GM18873 (cell line): ENCODE measurements around the gene SMIM24.

Experiments
- ATAC-seq: cut with Tn5 transposase; IDR thresholded peaks from one replicate; pipeline ENCODE4 v1.9.1; 2021; ENCODE audit warnings: mild to moderate bottlenecking, moderate library complexity, moderate number of reproducible peaks; ENCODE audit not compliant: unreplicated experiment, low FRiP score

SMIM24 gene

DNA sequence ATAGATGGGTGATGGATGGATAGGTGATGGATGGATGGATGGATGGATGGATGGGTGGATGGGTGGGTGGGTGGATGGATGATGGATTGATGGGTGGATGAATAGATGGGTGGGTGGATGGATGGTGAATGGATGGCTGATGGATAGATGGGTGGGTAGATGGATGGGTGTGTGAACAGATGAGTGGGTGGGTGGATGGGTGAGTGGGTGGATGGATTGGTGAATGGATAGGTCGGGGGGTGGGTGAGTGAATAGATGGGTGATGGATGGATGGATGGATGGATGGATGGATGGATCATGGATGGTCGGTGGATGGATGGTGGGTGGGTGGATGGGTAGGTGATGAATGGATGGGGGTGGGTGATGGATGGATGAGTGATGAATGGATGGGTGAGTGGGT lies 3.5 kb downstream of the SMIM24 start:
- ATAC-seq, result no peak

DNA sequence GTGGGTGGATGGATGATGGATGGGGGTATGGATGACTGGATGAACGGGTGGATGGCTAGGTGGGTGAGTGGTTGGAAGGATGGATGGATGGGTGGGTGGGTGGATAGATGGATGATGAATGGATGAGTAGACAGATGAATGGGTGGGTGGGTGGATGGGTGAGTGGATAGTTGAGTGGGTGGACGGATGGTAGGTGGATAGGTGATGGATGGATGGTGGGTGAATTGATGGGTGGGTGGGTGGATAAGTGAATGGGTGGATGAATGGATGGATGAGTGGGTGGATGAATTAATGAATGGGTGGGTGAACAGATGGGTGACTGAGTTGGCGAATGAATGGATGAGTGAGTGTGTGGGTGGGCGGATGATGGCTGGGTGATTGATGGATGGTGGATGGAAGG lies 4.9 kb downstream of the SMIM24 start:
- ATAC-seq, result no peak

DNA sequence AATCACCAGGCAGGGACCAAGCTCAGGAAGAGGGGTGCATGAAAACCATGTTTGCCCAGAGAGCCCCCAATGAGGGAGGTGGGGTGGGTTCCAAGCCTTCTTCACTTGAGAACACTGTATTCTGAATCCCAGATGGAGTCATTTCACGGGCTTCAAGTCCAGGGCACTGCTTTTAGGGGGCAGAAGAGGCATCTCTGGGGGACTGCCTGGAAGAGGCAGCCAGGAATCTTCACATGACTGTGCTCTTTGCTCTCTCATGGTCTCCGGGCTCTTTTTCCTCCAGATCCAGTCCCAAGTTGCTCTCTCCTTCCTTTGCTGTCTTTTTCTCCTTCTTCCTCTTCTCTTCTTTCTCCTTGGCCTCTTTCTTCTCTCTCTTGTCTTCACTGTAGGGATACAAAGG lies 5.7 kb downstream of the SMIM24 start:
- no peak for ATAC-seq

DNA sequence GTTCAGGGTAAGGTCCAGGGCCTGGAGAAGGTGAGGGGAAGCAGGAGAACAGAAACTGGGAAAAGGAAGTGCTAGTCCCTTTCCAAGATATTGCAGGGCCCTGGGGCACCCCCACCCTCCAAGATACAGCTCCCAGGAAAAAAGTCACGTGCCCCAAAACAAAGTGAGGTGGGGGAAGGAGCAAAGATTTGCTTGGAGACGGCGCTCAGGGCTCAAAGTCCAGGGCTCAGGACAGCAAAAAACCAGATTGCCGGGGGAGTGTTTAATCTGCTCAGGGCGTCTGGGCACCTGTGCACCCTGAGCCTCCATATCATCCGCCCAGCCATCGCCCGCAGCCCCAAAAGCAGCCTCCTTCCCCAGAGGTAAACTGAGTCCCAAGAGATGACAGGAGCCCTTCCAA lies 6.3 kb downstream of the SMIM24 start:
- no peak for ATAC-seq

DNA sequence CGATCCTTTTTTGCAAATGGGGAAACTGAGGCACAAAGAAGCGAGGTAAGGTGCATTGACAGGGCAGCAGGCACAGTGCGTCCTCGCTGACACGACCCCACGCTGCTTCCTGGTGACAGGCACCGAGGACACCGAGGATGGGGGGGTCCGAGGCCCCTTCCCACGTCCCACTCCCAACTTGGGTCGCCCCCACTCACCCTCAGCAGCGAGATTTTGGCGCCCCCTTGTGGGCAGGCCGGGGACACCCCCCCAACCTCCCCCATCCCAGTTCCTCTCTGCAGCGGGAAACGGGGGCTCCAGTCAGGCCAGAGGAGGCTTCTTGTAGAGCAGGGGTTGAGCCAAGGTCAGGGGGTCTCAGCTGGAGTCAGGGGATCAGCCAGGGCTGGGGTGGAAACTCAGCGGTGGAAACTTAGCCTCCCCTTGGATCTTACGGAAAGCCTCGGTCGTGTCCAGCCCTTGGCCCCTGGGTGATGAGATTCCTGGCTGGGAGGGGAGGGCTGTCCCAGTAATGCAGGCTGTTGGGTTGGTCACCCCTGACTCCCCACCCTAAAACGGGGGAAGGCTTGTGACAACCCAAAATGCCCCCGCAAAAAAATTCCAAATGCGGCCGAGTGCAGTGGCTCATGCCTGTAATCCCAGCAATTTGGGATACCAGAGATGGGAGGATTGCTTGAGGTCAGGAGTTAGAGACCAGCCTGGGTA lies 8.2 kb downstream of the SMIM24 start:
- no peak for ATAC-seq

DNA sequence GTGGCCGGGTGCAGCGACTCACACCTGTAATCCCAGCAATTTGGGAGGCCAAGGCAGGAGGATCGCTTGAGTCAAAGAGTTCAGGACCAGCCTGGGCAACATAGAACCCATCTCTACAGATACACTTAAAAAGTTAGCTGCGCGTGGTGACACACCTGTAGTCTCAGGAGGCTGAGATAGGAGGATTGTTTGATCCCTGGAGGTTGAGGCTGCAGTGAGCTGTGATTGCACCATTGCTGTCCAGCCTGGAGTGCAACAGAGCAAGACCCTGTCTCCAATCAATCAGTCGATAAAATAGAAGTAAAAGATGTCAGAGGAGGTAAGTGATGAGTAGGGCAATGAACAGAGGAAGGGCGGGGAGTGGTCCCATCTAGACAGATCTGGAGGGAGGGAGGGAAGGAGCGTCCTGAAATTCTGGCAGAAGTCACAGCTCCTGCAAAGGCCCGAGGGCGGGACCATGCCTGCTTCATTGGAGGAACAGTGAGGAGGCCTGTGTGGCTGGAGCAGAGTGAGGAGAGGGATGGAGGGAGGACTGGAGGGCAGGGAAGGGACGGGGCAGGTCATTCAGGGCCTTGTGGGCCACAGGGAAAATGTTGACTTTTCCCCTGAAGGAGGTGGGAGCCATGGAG lies 9.7 kb downstream of the SMIM24 start:
- ATAC-seq, result no peak

DNA sequence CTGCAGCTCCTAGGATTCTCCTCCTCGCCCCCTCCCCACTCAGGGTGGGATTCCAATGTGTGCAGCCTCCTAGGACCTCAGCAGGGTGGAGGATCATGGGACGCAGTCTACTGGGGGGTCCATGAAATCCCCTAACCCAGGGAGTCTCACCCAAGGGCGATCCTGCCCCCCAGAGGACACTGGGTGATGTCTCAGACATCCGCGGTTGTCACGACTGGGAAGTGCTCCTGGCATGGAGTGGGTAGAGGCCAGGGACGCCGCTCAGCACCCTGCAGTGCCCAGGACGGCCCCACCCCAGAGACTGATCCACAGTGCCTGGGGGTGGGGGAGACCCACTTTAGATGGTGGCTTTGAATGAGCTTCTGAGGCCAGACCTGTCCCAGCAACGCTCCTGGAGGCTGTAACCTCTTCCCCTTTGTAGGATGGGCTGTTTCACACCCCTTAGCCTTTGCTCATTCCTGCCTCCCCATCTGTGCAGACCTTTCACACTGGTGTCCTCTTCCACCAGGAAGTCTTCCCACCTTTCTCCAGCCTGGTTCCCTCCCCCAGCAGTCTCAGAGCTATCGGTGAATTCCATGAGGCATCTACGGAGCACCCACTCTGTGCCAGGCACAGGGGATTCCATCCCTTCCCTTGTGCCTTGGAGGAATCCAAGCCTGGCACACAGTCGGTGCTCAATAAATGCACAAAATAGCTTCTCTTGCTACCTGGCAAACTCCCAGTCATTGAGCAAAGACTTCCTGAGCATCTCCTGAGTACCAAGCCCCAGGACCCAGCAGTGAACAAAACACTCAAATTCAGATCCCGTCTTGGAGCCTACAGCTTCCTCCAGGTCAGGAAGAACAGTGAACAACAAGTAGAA lies 10.5 kb downstream of the SMIM24 start:
- ATAC-seq, result no peak

DNA sequence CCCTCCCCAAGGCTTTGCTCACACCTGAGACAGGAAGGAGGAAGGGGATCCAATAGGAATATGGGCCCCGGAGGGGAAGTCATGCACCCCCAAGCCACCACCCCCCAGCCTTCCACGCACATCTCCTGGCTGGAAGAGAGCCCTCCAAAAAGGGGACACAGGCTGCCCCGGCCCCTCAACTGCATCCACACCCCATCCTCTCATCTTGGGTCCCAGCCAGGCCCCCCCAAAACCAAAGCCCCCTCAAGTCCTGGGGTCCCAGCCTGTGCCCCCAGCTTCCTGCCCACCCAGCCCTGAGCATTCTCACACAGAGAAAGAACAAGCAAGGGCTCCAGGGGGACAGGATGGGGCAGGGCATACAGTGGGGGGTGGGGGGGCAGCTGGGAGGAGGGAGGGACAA lies 12.1 kb downstream of the SMIM24 start:
- ATAC-seq, result no peak

DNA sequence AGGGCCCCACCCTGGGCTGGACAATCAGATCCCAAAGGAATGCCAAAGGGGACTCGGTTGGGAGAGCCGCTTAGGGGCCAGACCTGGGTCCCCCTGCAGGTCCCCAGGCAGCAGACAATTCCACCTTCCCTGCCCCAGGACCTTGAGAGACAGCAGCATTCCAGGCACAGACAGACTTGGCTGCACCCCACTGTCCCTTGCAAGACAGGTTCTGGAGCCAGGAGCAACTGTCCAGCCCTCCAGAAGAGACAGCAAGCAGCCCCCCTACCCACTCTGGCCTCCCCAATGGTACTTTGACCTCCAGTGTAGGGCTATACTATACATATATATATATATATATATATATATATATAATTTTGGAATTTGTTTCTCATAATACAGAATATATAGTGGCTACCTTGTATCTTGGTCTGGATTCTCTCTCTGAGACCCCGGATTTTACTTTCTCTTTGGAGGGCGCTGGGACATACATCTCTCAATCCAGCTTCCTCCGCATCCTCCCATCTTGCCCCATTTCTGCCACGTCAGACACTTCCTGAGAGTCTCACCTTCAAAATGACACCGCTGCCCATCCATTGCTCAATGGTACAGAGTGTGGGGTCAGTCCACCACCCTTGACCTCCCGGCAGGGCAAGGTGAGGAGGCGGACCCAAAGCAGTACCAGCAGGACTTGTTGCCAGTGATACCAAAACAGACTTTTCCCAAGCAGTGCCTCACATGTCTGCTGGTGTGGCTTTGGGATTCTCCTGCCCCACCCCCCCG lies 12.7 kb downstream of the SMIM24 start:
- no peak for ATAC-seq

DNA sequence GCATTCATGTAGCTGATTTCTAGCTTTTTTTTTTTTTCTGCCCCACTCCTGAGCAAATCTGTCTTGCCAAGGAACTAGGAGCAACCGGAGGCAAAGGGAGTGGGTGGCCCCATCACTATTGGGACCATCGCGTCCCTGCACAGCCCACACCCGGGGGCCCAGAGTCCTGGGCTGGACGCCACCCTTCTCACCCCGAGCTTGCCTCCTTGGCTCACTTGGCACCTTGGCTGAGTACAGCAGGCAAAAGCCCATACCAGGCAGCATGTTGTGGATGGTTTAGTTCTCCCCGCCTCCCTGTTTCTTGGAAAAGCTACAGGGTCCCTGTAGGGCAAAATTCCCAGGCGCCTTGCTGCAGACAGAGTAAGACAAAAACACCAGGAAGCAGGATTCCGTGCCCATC lies 13.7 kb downstream of the SMIM24 start:
- no peak for ATAC-seq

DNA sequence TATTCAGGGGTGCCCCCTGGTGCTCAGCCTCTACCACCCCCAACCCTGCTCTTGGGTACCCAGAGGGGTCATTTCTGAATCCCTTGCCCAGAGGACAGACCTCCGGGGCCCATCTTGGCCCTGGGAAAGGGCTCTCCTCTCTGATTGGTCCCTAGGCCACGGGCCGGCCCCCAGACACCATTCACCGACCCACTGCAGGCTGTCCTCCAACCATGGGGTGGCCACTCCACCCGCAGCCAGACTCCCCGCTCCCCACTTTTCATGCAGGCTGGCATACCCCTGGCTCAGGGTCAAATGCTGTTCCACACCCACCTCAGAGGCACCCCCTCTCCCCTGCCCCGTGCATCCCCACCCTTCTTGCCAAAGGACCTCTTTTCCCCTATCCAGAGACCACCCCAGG lies 14.8 kb downstream of the SMIM24 start:
- ATAC-seq, result no peak

DNA sequence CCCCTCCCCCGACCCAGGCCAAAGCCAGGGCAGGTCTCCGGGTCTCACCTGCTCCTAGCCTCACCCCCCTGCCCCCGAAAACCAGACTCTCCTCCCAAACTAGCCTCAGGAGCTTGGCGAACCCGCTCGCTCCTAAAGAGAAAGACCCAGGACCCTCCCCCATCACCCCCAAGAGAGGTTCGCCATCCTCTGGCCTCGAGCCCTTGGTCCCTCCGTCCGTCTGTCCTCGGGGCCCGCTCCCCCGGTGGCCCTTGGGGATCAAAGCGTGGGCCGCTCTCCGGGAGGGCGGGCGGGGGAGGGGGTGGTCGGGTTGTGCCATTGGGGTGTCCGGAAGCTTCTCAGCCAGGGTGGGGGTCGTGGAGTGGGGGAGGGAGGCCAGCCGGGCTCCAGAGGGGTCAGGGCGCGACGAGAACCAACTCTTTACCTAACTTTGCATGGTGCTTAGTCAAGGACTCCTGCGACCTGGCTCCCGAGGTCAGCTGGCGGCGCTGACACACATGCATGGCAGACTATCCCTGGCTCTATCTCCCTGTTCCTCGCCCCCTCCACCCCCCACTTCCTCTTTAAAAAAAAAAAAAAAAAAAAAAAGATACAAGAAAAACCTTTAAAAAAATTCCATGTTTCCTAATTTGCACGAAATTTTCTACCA lies 15.6 kb downstream of the SMIM24 start:
- no peak for ATAC-seq

DNA sequence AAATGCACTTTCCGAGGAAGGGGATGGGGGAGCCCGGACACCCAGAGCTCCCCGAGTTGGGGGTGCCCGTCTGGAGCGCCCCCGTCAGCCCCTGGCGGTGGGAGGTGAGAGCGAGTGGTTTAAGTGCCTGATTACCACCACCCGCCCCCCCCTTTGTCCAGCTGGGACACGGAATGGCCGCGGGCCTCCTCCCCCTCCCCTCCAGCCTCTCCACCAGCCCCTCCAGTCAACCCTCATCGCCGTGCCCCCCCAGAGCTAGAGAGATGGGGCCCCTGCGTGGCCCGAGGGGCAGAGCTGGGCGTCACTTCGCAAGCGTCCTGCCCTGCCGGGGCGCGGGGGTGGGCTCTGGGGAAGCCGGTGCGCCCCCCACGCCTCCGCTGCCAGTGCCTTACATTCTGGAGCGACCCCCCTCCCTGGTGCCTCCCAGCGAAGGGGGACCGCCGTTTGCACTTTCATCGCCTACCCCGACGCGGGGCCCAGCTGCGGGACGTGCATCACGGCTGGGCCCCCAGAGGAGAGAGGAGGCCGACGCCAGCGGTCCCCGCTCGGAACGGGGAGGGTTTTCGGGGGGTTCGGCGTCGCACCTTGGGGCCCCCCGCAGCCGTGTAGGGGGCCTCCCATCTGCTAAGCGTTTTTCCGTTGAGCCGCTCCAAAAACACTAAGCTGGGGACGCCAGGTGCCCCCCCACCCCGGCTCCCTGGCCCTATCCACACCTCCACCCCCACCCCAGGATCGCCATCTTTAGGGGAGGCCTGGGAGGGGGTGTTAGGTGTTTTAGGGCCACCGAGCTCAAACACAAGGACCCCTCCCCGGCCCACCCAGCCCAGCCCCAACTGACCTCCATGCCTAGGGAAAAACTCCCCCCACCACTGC lies 16.4 kb downstream of the SMIM24 start:
- ATAC-seq, result no peak

DNA sequence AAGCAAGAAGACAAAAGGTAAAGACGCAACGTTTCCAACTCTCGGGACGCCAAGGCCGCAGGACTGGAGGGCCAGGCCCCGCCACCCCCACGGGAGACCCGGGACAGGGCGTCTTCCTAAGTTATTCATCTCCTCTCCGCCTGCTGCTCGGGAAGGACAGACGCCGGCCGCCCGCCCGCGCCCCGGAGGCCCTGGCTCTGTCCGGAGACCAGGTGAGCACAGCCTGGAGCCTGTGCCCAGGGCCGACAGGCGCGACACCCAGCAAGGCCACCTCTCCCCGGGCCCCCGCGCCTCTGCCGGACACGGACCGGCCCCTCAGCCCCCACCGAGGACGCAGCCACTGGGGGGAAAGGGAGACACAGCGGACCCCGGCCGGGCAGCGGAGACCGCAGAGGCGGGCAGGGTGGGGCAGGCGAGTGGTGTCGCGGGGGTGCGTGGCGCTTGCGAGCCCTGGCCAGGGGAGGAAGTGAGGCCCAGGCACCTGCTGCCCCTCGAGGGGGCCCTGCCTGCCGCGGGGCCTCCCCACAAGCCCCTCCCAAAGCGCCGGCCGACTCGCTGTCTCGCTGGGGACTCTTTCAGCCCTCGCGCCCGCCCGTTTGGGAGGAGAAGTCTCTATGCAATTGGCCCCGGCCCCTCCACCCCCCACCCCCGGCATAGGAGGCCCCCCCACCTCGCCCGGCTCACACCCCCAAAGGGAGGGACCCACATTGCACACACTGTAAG lies 17.2 kb downstream of the SMIM24 start:
- ATAC-seq, result no peak

DNA sequence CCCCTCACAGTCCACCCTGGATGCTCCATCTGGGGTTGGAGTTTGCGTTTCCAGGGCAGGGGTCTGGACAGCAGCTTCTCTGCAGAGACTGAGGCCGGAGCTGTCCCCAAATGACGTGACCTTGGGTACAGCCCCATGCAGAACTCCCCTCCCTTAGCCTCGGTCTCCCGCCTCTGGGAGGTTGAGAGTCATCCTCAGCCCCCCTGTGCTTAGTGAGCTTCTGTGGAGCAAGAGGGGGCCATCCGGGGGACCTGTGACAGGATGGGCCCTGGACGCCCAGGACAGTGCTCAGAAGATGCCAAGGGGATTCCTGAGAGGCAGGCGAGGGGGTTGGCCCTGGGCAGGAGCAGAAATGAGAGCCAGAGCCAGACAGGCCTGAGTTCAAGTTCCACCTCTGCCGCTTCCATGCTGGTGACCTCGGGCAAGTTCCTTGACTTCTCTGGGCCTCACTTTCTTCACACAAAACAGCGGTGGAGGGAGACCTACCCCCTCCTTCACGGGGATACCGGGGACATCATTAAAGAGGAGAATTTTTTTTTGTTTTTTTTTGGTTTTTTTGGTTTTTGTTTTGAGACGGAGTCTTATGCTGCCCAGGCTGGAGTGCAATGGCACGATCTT lies 20.3 kb downstream of the SMIM24 start:
- no peak for ATAC-seq

DNA sequence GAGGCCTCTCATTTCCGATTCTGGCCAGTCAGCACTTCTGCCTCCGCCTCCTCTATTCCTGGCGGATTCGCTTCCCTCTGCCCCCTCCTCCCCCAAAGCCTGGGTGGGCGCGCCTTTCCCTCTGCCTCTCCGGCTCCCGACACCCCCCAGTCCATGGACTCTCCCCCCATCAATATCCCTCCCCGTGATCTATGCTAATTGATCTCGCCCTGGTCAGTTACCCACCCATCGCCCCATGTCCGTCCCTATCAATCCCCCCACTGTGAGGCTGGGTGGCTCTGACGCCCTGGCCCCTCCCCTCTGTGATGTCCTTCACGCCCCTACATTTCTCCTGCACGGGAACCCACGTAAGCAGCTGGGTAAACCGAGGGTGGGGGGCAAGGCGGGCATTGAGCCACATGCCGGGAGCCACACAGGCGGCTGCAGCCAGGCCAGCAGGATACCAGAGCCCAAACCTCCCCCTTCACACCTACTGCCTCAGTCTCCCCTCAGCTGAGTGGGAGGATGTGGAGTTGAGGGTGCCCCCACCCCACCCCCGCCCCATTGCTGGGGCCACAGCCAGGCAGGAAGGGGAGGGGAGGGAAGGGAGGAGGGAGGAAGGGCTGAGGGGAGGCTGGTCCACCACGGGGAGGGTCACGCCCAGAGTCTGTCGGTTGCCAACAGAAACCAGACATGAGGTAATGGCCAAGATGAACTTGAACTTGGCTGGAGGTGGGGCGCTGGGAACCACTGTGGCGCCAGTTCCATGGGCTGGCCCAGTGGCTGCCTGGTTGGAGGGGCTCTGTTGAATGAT lies 21.0 kb downstream of the SMIM24 start:
- ATAC-seq, result no peak

DNA sequence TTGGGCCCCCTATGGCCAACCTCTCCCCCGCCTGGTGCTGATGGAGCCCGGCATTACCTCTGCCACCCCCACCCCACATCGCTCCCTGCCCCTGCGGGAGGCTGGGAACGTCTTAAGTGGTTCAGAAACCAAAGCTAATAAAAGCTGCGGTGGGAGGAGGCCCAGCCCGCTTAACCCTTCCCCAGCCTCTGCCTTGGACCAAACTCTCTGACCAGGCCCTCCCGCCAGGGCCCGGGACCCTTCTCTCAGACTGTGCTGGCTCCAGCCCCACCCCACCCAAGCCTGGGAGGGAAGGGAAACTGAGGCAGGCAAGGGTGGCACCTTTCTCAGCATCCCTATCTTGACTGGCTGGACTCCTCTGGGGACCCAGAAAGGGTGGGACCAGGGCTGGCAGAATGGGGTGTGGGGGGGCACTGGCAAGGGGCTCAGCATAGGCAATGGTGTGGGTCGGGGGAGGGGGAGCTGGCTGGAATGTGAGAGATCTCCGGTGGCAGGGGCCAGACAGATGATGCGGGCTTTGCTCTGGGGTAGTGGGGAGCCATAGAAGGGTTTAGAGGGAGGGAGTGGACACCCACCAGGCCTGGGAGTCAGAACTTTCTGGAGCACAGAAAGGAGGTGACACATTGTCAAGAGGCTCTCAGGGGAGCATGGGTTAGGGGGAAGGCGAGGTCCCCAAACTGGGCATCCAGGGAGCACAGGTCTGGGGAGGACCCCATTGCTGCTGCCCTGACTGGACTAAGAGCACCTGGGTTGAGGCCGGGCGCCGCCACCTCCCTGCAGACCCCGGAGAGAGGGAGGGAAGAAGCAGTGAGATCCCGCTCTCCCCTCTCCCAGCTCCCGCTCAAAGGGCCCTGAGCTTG lies 21.9 kb downstream of the SMIM24 start:
- no peak for ATAC-seq
